Activated CD4-positive, CD25-positive, alpha-beta regulatory T cell treated with anti-CD3 and anti-CD28 coated beads, Interleukin-2, amount 50 U/mL, for 16 hours (primary cell): ENCODE data around the gene RAD52.

Source experiments
- DNase-seq: peaks from one replicate; pipeline ENCODE4 v3.0.0-alpha.2; 2020; ENCODE audit warnings: low read depth, low spot score

Gene RAD52

GRCh38 chr12:870378-870777 is 79.1 kb downstream of the RAD52 start:
- no peak for DNase-seq

- DNase-seq: no peak
Observed at GRCh38 chr12:868722-869121, 80.8 kb downstream of the RAD52 start.

GRCh38 chr12:867905-868304 is 81.6 kb downstream of the RAD52 start:
- no peak for DNase-seq

DNA sequence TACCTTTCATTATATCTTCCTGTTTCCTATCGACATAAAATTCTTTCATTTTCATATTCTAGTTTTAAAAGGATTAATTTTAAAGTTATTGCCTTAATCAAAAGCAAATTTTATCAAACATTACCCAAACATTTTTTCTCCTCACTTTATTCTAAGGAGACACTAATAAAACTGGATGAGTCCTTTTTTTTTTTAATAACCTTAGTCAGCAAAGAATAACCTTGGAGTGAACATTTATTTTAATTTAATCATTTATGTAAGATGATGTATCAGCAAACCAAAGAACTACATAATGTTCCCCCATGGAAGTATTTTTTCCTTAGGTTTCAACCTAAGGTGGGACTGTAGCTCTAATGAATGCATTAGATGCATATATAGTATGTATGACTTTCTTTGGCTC is 83.9 kb downstream of the RAD52 start:
- DNase-seq: no peak

DNA sequence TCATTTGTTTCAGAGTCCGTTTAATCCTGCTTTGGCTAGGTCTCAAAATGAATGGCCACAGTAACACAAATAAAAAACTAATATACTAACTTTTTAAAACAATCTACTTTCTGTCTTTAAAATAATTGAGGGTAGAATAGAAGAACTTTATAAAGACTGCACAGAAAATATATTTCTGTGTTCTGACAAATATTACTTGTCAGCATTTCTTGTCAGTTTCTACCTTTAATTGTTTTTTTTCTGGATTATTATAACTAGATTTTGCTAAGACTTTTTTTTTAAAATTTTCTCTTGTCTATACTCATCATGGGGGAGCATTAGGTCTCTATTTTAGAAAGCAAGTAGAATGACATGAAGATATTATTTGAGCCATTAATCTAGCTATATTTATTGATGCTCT is 86.2 kb downstream of the RAD52 start:
- no peak for DNase-seq

- no peak for DNase-seq
Observed at GRCh38 chr12:862303-862911, 87.1 kb downstream of the RAD52 start.
